Cardiac muscle cell (in vitro differentiated cells and primary cell): Measurements from ENCODE around the gene TSPAN32. TPM values are rescaled to one million over a fixed set of nuclear protein-coding genes. Genes with fewer than 3 reads are reported as not detected.
A peak's percentile ranks its signal among the peaks of the same experiment; 100 is the strongest.

ENCODE experiments used
- DNase-seq, 2 donors: peaks; one replicate each; pipeline versions ENCODE4 v3.0.0 to v3.0.0-alpha.2; 2010 to 2017; ENCODE audit warnings: low read depth in 1 of 2, low spot score in 1 of 2
- H3K27ac ChIP-seq: fragments of 200-600 bp; sonication (generic); 2 replicates; pipeline ENCODE4 v1.5.1; 2016
- H3K27me3 ChIP-seq: fragments of 200-600 bp; sonication (generic); 2 replicates; pipeline ENCODE4 v1.6.0; 2016; ENCODE audit warnings: control low read depth
- H3K36me3 ChIP-seq: fragments of 200-600 bp; sonication (generic); 2 replicates; pipeline ENCODE4 v1.5.1; 2016; ENCODE audit warnings: control low read depth
- H3K4me1 ChIP-seq: fragments of 200-600 bp; sonication (generic); 2 replicates; pipeline ENCODE4 v1.8.1; 2017; ENCODE audit warnings: low read depth, mild to moderate bottlenecking, mixed run types
- H3K4me3 ChIP-seq: fragments of 200-600 bp; sonication (generic); 2 replicates; pipeline ENCODE4 v1.5.1; 2016; ENCODE audit warnings: mild to moderate bottlenecking
- H3K9me3 ChIP-seq: fragments of 200-600 bp; sonication (generic); 2 replicates; pipeline ENCODE4 v1.5.1; 2017; ENCODE audit warnings: low read depth, mild to moderate bottlenecking, control low read depth
- CTCF ChIP-seq: IDR thresholded peaks from 2 replicates; pipeline ENCODE4 v1.5.1; 2012; ENCODE audit warnings: low read depth, mild to moderate bottlenecking, low read length
- polyA plus RNA-seq: library from polyadenylated mRNA; unstranded; fragments of >200 nt; fragmentation: Nextera tagmentation; extraction: Ambion mirVana; gene quantifications from 2 replicates; pipeline ENCODE4 v1.2.1, GENCODE V29; 2016
- total RNA-seq: library from RNA; depleted of rRNA; stranded (reverse); fragments of >200 nt; gene quantifications from 2 replicates; pipeline ENCODE4 v1.2.3, GENCODE V29; 2016

The TSPAN32 gene
- total and polyA plus RNA-seq, 2 experiments from 2014 or later: 22.0 to 24.8 TPM

GRCh38 chr11:2313051-2313951 lies 11.5 kb downstream of the TSPAN32 start:
- no peak for TF ChIP-seq CTCF
- H3K9me3 ChIP-seq: no peaks in the 10 kb centered on the region
- DNase-seq: no peak
- peaks cover 15% of the 10 kb centered on the region for H3K4me1 ChIP-seq
- H3K4me3 ChIP-seq: no peak overlapping the region
- H3K27ac ChIP-seq: no peak overlapping the region
- no peaks in the 10 kb centered on the region for H3K36me3 ChIP-seq
- no peaks in the 10 kb centered on the region for H3K27me3 ChIP-seq

GRCh38 chr11:2314136-2314524 lies 12.3 kb downstream of the TSPAN32 start:
- Histone ChIP-seq H3K27me3 (no peaks in the 10 kb centered on the region), H3K4me1 (peaks cover 15% of the 10 kb centered on the region), H3K27ac (peak overlapping the region; percentile 76), H3K4me3 (no peak overlapping the region), H3K9me3 (no peaks in the 10 kb centered on the region), H3K36me3 (no peaks in the 10 kb centered on the region)
- TF ChIP-seq CTCF: no peak
- no peak for DNase-seq

GRCh38 chr11:2314525-2315394 lies 12.9 kb downstream of the TSPAN32 start:
- peak; percentile 87 to 98 for DNase-seq
- H3K9me3 ChIP-seq: no peaks in the 10 kb centered on the region
- H3K36me3 ChIP-seq: no peaks in the 10 kb centered on the region
- no peaks in the 10 kb centered on the region for H3K27me3 ChIP-seq
- no peak overlapping the region for H3K4me3 ChIP-seq
- no peak for TF ChIP-seq CTCF
- peaks cover 15% of the 10 kb centered on the region for H3K4me1 ChIP-seq
- H3K27ac ChIP-seq: peak overlapping the region; percentile 76

GRCh38 chr11:2315395-2316168 lies 13.8 kb downstream of the TSPAN32 start:
- H3K36me3 ChIP-seq: no peaks in the 10 kb centered on the region
- no peak for DNase-seq
- H3K4me1 ChIP-seq: peaks cover 15% of the 10 kb centered on the region
- no peak overlapping the region for H3K27ac ChIP-seq
- H3K4me3 ChIP-seq: no peak overlapping the region
- no peak for TF ChIP-seq CTCF
- no peaks in the 10 kb centered on the region for H3K9me3 ChIP-seq
- H3K27me3 ChIP-seq: no peaks in the 10 kb centered on the region
